ENCODE results near the gene UBR4.

- TF ChIP-seq ESRRG (CRISPR knock-in tag; IDR thresholded peaks at IDR 0.05): no peak
- TF ChIP-seq GLIS3 (CRISPR knock-in tag; IDR thresholded peaks at IDR 0.05): no peak
- TF ChIP-seq PATZ1 (CRISPR knock-in tag; IDR thresholded peaks at IDR 0.05; ENCODE audit: borderline replicate concordance): no peak
- no peak for TF ChIP-seq ISL1 (CRISPR knock-in tag; IDR thresholded peaks at IDR 0.05)
- no peak for TF ChIP-seq SNAI2 (CRISPR knock-in tag; IDR thresholded peaks at IDR 0.05)
- TF ChIP-seq OSR1 (CRISPR knock-in tag; IDR thresholded peaks at IDR 0.05): no peak
- TF ChIP-seq RARB (CRISPR knock-in tag; IDR thresholded peaks at IDR 0.05): no peak
- no peak for TF ChIP-seq TCF4 (CRISPR knock-in tag; IDR thresholded peaks at IDR 0.05; ENCODE audit: borderline replicate concordance)
- TF ChIP-seq POU6F1 (CRISPR knock-in tag; IDR thresholded peaks at IDR 0.05; ENCODE audit: borderline replicate concordance, low read depth): no peak
- no peak for TF ChIP-seq ZNF70 (CRISPR knock-in tag; IDR thresholded peaks at IDR 0.05)
- TF ChIP-seq TOX (CRISPR knock-in tag; IDR thresholded peaks at IDR 0.05; ENCODE audit: borderline replicate concordance): no peak
- no peak for TF ChIP-seq PPARA (CRISPR knock-in tag; IDR thresholded peaks at IDR 0.05; ENCODE audit: borderline replicate concordance)
These were observed 143.7 kb downstream of the UBR4 start for GRCh38 chr1:19066248-19066873.
